ENCODE data around the gene COL16A1. TPM values are rescaled to one million over a fixed set of nuclear protein-coding genes. Genes with fewer than 3 reads are reported as not detected.

COL16A1 gene
- under 1 TPM; 0.49 to 0.82 TPM for total RNA-seq

DNA sequence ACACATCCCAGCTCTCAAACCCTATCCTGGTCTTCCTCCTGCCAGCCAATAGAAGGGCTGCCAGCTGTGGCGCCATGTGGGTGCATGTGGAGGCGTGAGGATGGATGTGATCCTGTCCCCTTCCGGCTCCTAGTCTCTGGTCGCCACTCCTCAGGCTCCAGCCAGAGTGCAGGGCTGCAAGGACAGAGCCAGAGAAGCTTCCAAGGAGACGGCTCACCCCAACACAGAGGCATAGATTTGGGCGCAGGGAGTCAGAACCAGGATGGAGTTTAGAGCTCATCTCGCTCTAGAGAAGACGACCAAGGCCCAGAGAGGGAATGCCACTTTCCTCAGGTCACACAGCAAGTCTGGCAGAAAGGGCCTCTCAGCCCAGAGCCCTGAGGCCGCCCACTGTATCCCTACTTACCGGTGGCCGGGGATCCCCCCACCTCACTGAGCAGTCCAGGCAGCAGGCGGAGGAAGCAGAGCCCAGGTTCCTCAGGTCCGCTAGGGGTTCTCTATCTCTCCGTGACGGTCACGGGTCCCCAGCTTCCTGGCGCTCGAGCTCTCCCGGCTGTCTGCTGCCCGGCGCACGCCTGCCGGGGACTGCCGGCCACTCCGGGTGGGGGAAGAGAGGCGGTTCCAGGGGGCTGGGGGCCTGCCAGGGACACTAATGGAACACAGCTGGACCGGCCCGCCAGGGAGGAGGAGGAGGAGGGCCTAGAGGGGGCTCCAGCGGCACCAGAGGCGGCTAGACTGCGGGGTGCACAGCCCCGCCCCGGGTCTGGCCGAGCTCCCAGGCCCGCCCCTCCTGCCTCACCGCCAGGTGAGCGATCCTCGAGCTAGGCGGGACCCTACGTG is at the start of gene COL16A1:
Gene COL16A1, minus strand, starts transcription at position 587 of the 840 bp plus-strand sequence. CDS start 1,824 bp downstream, outside the sequence.
- Mint-ChIP-seq H3K4me3 (peak within 1 kb of the TSS; percentile 60 to 68), H3K27ac (peak within 1 kb of the TSS; percentile 15), H3K27me3 (ENCODE audit: low read depth) (peaks cover 41% of the 10 kb centered on the region), H3K4me1 (ENCODE audit: low read depth) (peaks cover 65% of the 10 kb centered on the region), H3K36me3 (ENCODE audit: insufficient read depth in 2 of 2) (no peaks in the 10 kb centered on the region), H3K9me3 (no peaks in the 10 kb centered on the region)
- ATAC-seq (replicated peaks in 1 of 2) (no peak), DNase-seq (no peak)

GRCh38 chr1:31752952-31753475 is 49.2 kb upstream of the COL16A1 start:
- Mint-ChIP-seq H3K36me3 (ENCODE audit: insufficient read depth in 2 of 2) (no peaks in the 10 kb centered on the region), H3K27me3 (ENCODE audit: low read depth) (peaks cover 21% of the 10 kb centered on the region), H3K9me3 (no peaks in the 10 kb centered on the region), H3K27ac (no peak overlapping the region), H3K4me3 (no peak overlapping the region), H3K4me1 (ENCODE audit: low read depth) (peaks cover 30% of the 10 kb centered on the region)
- ATAC-seq (replicated peaks in 1 of 2), result no peak
- DNase-seq, result no peak

DNA sequence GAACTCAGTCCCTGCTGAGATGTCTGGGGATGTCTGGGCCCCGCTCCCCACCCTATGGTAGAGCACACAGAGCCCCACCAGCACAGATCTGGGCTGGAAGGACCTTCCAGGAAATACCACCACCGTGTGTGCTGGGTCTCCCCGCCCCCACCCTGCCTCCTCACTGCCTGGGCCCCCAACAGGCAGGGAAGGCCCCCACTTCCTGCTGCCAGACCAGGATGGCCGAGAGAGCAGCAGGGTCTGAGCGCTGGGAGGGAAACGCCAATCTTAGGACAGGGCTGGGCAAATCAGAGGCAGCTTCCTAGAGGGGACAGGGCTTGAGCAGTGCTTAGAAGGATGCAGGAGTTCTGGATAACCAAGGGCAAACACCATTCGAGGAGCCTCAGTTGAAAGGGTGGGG is 48.4 kb upstream of the COL16A1 start:
- ATAC-seq (replicated peaks in 1 of 2) (peak; percentile 9 to 20), DNase-seq (no peak)
- Mint-ChIP-seq H3K27ac (no peak overlapping the region), H3K36me3 (ENCODE audit: insufficient read depth in 2 of 2) (no peaks in the 10 kb centered on the region), H3K9me3 (no peaks in the 10 kb centered on the region), H3K4me1 (ENCODE audit: low read depth) (peaks cover 30% of the 10 kb centered on the region), H3K4me3 (no peak overlapping the region), H3K27me3 (ENCODE audit: low read depth) (peaks cover 25% of the 10 kb centered on the region)

GRCh38 chr1:31751822-31752241 is 48.0 kb upstream of the COL16A1 start:
- Mint-ChIP-seq H3K27me3 (ENCODE audit: low read depth) (peaks cover 30% of the 10 kb centered on the region), H3K4me3 (peak overlapping the region in 1 of 2 donors; percentile 12), H3K36me3 (ENCODE audit: insufficient read depth in 2 of 2) (no peaks in the 10 kb centered on the region), H3K27ac (peak overlapping the region; percentile 13), H3K9me3 (no peaks in the 10 kb centered on the region), H3K4me1 (ENCODE audit: low read depth) (peaks cover 34% of the 10 kb centered on the region)
- ATAC-seq (replicated peaks in 1 of 2), result no peak
- DNase-seq, result no peak

DNA sequence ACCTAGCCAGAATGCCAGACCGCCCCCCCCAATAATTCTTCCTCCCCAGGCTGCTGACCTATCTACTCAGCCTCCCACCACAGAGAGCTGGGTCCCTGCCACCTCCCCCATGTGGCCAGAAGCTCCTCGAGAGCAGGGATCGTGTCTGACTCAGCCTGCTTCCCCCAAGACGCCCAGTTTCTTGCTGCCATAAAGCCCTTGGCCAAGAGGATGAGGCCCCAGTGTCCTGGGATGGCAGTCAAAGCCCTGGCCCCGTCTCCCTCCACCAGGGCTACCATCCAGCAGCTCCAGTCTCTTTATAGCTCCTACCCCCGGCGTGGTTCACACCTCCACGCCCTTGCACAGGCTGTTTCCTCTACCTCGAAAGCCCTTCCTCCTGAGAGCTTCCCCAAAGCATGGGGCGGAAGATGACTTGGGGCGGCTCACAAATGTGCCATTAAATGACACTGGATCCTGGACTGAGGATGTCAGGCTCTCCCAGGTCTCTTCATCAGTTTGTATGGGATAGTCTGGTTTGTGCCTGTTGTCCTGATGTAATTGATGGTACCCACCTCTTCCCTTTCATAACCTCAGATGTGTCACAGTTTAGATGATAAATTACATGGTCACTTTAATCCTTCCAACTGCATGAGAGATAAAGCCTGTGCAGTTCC is 47.2 kb upstream of the COL16A1 start:
- Mint-ChIP-seq H3K4me3 (no peak overlapping the region), H3K9me3 (no peaks in the 10 kb centered on the region), H3K4me1 (ENCODE audit: low read depth) (peaks cover 38% of the 10 kb centered on the region), H3K36me3 (ENCODE audit: insufficient read depth in 2 of 2) (no peaks in the 10 kb centered on the region), H3K27ac (no peak overlapping the region), H3K27me3 (ENCODE audit: low read depth) (peaks cover 32% of the 10 kb centered on the region)
- ATAC-seq (replicated peaks in 1 of 2), result peak; percentile 40 to 53
- DNase-seq, result no peak

GRCh38 chr1:31749785-31750735 is 46.2 kb upstream of the COL16A1 start:
- Mint-ChIP-seq H3K4me1 (ENCODE audit: low read depth) (peaks cover 38% of the 10 kb centered on the region), H3K27me3 (ENCODE audit: low read depth) (peaks cover 32% of the 10 kb centered on the region), H3K27ac (no peak overlapping the region), H3K9me3 (no peaks in the 10 kb centered on the region), H3K36me3 (ENCODE audit: insufficient read depth in 2 of 2) (no peaks in the 10 kb centered on the region), H3K4me3 (no peak overlapping the region)
- DNase-seq (no peak), ATAC-seq (replicated peaks in 1 of 2) (no peak)

DNA sequence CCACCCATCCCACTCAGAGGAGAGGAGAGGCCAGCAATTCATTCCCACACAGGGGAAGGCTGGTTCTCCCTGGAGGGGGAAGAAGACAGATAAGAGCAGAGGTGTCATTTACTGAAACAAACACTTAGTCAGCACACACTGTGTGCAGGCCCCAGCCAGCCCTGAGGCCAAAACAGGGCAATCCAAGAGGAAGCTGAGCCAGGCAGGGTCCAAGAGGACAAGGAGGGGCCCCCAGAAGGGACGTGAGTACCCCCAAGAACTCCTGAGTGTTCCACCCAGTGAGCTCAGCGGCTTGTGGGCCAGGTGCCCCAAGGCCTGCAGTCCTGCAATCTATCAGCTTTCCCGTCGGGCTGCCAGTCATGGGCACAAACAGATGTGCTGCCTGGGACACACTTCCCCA is 44.5 kb upstream of the COL16A1 start:
- ATAC-seq (replicated peaks in 1 of 2), result no peak
- H3K27me3 Mint-ChIP-seq (ENCODE audit: low read depth), result peaks cover 32% of the 10 kb centered on the region

GRCh38 chr1:31747304-31747703 is 43.5 kb upstream of the COL16A1 start:
- Mint-ChIP-seq H3K9me3 (no peaks in the 10 kb centered on the region), H3K36me3 (ENCODE audit: insufficient read depth in 2 of 2) (no peaks in the 10 kb centered on the region), H3K27ac (no peak overlapping the region), H3K4me1 (ENCODE audit: low read depth) (peaks cover 34% of the 10 kb centered on the region), H3K27me3 (ENCODE audit: low read depth) (peaks cover 32% of the 10 kb centered on the region), H3K4me3 (no peak overlapping the region)
- DNase-seq, result no peak
- ATAC-seq (replicated peaks in 1 of 2), result no peak

More for the DNA sequence above, 44.5 kb upstream of the COL16A1 start:
- Mint-ChIP-seq H3K9me3 (no peaks in the 10 kb centered on the region), H3K27ac (no peak overlapping the region), H3K4me3 (no peak overlapping the region), H3K4me1 (ENCODE audit: low read depth) (peaks cover 38% of the 10 kb centered on the region), H3K36me3 (ENCODE audit: insufficient read depth in 2 of 2) (no peaks in the 10 kb centered on the region)
- DNase-seq, result no peak

- no peak overlapping the region for H3K4me3 Mint-ChIP-seq
- no peak for DNase-seq
- no peaks in the 10 kb centered on the region for H3K36me3 Mint-ChIP-seq (ENCODE audit: insufficient read depth in 2 of 2)
- no peak overlapping the region for H3K27ac Mint-ChIP-seq
- ATAC-seq (replicated peaks in 1 of 2), result no peak
- peaks cover 28% of the 10 kb centered on the region for H3K27me3 Mint-ChIP-seq (ENCODE audit: low read depth)
- H3K4me1 Mint-ChIP-seq (ENCODE audit: low read depth), result peaks cover 28% of the 10 kb centered on the region
- H3K9me3 Mint-ChIP-seq, result no peaks in the 10 kb centered on the region
Measured at GRCh38 chr1:31746687-31747086, 42.9 kb upstream of the COL16A1 start.

DNA sequence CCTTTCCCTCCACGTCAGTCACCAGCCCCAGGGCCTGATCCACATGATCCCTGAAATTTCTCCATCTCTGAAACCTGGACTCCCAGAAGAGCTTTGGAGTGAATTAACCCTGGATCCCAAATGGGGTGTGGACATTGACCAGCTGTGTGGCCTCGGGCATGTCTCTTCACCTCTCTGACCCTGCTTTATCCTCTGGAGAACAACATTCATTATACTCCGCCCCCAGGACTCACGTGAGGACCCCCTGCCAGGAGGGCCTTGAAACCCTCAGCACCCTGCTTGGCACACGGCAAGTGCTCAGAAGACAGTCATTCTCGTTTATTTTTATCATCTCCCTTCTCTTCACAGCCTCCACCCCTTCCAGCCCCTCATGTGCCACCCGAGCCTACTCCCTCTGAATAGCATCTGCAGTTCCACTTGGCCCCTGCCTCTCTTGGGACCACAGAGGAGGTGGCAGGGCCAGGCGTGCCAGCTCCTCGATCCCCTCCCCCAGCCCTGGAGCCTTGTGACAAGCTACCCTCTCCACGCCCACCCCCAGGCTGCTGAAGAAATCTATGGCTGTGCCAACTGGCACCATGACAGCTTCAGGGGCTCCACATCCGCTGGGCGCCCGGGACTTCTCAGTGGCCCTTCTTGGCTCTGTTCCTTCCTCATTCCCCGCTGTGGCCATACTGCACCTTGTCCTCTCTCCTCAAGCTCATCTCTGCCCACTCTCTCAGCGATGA is 42.3 kb upstream of the COL16A1 start:
- peaks cover 23% of the 10 kb centered on the region for H3K4me1 Mint-ChIP-seq (ENCODE audit: low read depth)
- ATAC-seq (replicated peaks in 1 of 2) (no peak), DNase-seq (no peak)
- no peak overlapping the region for H3K4me3 Mint-ChIP-seq
- no peaks in the 10 kb centered on the region for H3K36me3 Mint-ChIP-seq (ENCODE audit: insufficient read depth in 2 of 2)
- H3K27ac Mint-ChIP-seq, result no peak overlapping the region
- peaks cover 26% of the 10 kb centered on the region for H3K27me3 Mint-ChIP-seq (ENCODE audit: low read depth)
- no peaks in the 10 kb centered on the region for H3K9me3 Mint-ChIP-seq

GRCh38 chr1:31745096-31745945 is 41.5 kb upstream of the COL16A1 start:
- Mint-ChIP-seq H3K27ac (no peak overlapping the region), H3K4me1 (ENCODE audit: low read depth) (peaks cover 16% of the 10 kb centered on the region), H3K27me3 (ENCODE audit: low read depth) (peaks cover 24% of the 10 kb centered on the region), H3K9me3 (no peaks in the 10 kb centered on the region), H3K36me3 (ENCODE audit: insufficient read depth in 2 of 2) (no peaks in the 10 kb centered on the region), H3K4me3 (no peak overlapping the region)
- ATAC-seq (replicated peaks in 1 of 2) (peak; percentile 80 to 81), DNase-seq (peak; percentile 67 to 74)

Data from activated T-cell treated with anti-CD3 and anti-CD28 coated beads, Interleukin-2, amount 50 U/mL, for 72 hours (primary cell).